Measurements from ENCODE around the gene COIL. TPM values are rescaled to one million over a fixed set of nuclear protein-coding genes. Genes with fewer than 3 reads are reported as not detected.

COIL gene
- total RNA-seq, 1 donor from 2014 or later: 4.8 TPM

- TF ChIP-seq CTCF (IDR thresholded peaks at IDR 0.05): no peak
- intact Hi-C loops (cut with DNase I): loop anchor here (5.0 to 10.0 kb wide), 2 partner anchors 65 to 1108 kb away; partner anchors contain the start of genes DYNLL2 and TRIM25
These were observed 16.2 kb upstream of the COIL start for GRCh38 chr17:56976941-56977608.

GRCh38 chr17:56975656-56976055, 14.8 kb upstream of the COIL start:
- DNase-seq (ENCODE audit: low spot score in 2 of 2): no peak
- Histone ChIP-seq H3K27ac (no peak overlapping the region), H3K4me1 (peaks cover 0 to 10% of the 10 kb centered on the region in 2 donors), H3K9me3 (no peaks in the 10 kb centered on the region), H3K27me3 (no peaks in the 10 kb centered on the region), H3K4me3 (no peak overlapping the region), H3K36me3 (no peaks in the 10 kb centered on the region)
- TF ChIP-seq CTCF (IDR thresholded peaks at IDR 0.05): no peak
- intact Hi-C loops (cut with DNase I): loop anchor here (5.0 to 10.0 kb wide), 2 partner anchors 63 to 1109 kb away; partner anchors contain the start of genes DYNLL2 and TRIM25

More at GRCh38 chr17:56976941-56977608, 16.2 kb upstream of the COIL start:
- H3K4me1 ChIP-seq: peaks cover 0 to 10% of the 10 kb centered on the region in 2 donors
- no peaks in the 10 kb centered on the region for H3K9me3 ChIP-seq
- DNase-seq (ENCODE audit: low spot score in 2 of 2): no peak
- no peaks in the 10 kb centered on the region for H3K27me3 ChIP-seq
- peak overlapping the region; percentile 60 to 89 for H3K4me3 ChIP-seq
- peaks cover 4 to 7% of the 10 kb centered on the region in 2 donors for H3K36me3 ChIP-seq
- peak overlapping the region in 1 of 2 donors; percentile 18 for H3K27ac ChIP-seq

- no peaks in the 10 kb centered on the region for H3K36me3 ChIP-seq
- H3K27ac ChIP-seq: no peak overlapping the region
- no peaks in the 10 kb centered on the region for H3K9me3 ChIP-seq
- peaks cover 0 to 9% of the 10 kb centered on the region in 2 donors for H3K4me1 ChIP-seq
- H3K27me3 ChIP-seq: no peaks in the 10 kb centered on the region
- DNase-seq (ENCODE audit: low spot score in 2 of 2): no peak
- H3K4me3 ChIP-seq: no peak overlapping the region
- no peak for TF ChIP-seq CTCF (IDR thresholded peaks at IDR 0.05)
- intact Hi-C loops (cut with DNase I): loop anchor here (10.0 kb wide), 1 partner anchor 1111 kb away; the partner anchor contains the start of gene DYNLL2
These were observed 13.2 kb upstream of the COIL start for GRCh38 chr17:56974055-56974454.

GRCh38 chr17:56973520-56973919, 12.7 kb upstream of the COIL start:
- no peak for DNase-seq (ENCODE audit: low spot score in 2 of 2)
- Histone ChIP-seq H3K36me3 (no peaks in the 10 kb centered on the region), H3K4me3 (no peak overlapping the region), H3K27me3 (no peaks in the 10 kb centered on the region), H3K27ac (no peak overlapping the region), H3K4me1 (peaks cover 0 to 3% of the 10 kb centered on the region in 2 donors), H3K9me3 (no peaks in the 10 kb centered on the region)
- intact Hi-C loops (cut with DNase I): loop anchor here (10.0 kb wide), 1 partner anchor 1111 kb away; the partner anchor contains the start of gene DYNLL2
- TF ChIP-seq CTCF (IDR thresholded peaks at IDR 0.05): no peak

- intact Hi-C loops (cut with DNase I): loop anchor here (10.0 kb wide), 1 partner anchor 1113 kb away; the partner anchor contains the start of gene DYNLL2
- H3K36me3 ChIP-seq: no peaks in the 10 kb centered on the region
- no peaks in the 10 kb centered on the region for H3K27me3 ChIP-seq
- H3K27ac ChIP-seq: no peak overlapping the region
- DNase-seq (ENCODE audit: low spot score in 2 of 2): no peak
- no peak overlapping the region for H3K4me3 ChIP-seq
- TF ChIP-seq CTCF (IDR thresholded peaks at IDR 0.05): no peak
- no peaks in the 10 kb centered on the region for H3K9me3 ChIP-seq
- H3K4me1 ChIP-seq: peaks cover 0 to 3% of the 10 kb centered on the region in 2 donors
These were observed 11.4 kb upstream of the COIL start for GRCh38 chr17:56972111-56972730.

Data from ascending aorta (tissue), 2 donors.